Activated CD8-positive, alpha-beta memory T cell treated with anti-CD3 and anti-CD28 coated beads, Interleukin-2, amount 10 ng/mL, durations not matched to agents 7 days and 5 days (primary cell): Measurements from ENCODE around the gene MYLK2. TPM values are rescaled to one million over a fixed set of nuclear protein-coding genes. Genes with fewer than 3 reads are reported as not detected.

Source experiments
- ATAC-seq: fragments of 150-1000 bp; cut with Tn5 transposase; one replicate; pipeline ENCODE4 v1.10.0; 2021; ENCODE audit warnings: moderate library complexity
- CTCF ChIA-PET: fragments of 350-600 bp; sonication (Branson Sonifier 250); formaldehyde crosslinking; loops from one replicate; lab custom pipeline; 2021; ENCODE audit warnings: antibody characterized with exemption; lab: Charles Lee
- DNase-seq: peaks from one replicate; pipeline ENCODE4 v3.0.0-alpha.2; 2020
- H3K27ac Mint-ChIP-seq: one replicate; pipeline ENCODE4 v1.8.0; 2021; ENCODE audit warnings: mild to moderate bottlenecking, mixed read lengths
- H3K27me3 Mint-ChIP-seq: one replicate; pipeline ENCODE4 v1.8.0; 2021; ENCODE audit warnings: mixed read lengths
- H3K36me3 Mint-ChIP-seq: one replicate; pipeline ENCODE4 v1.8.0; 2021; ENCODE audit warnings: mild to moderate bottlenecking, mixed read lengths
- H3K4me1 Mint-ChIP-seq: one replicate; pipeline ENCODE4 v1.8.0; 2021; ENCODE audit warnings: mixed read lengths
- H3K4me3 Mint-ChIP-seq: one replicate; pipeline ENCODE4 v1.8.0; 2021; ENCODE audit warnings: mild to moderate bottlenecking, moderate library complexity, mixed read lengths
- H3K9me3 Mint-ChIP-seq: one replicate; pipeline ENCODE4 v1.8.0; 2022; ENCODE audit warnings: low read depth, mixed read lengths
- total RNA-seq, 2 experiments: library from RNA; stranded (reverse); gene quantifications; one replicate each; pipeline ENCODE4 v1.2.3, GENCODE V29; 2021

Gene MYLK2
- total RNA-seq, 2 experiments from 2014 or later = 0.42 to 1.2 TPM

DNA sequence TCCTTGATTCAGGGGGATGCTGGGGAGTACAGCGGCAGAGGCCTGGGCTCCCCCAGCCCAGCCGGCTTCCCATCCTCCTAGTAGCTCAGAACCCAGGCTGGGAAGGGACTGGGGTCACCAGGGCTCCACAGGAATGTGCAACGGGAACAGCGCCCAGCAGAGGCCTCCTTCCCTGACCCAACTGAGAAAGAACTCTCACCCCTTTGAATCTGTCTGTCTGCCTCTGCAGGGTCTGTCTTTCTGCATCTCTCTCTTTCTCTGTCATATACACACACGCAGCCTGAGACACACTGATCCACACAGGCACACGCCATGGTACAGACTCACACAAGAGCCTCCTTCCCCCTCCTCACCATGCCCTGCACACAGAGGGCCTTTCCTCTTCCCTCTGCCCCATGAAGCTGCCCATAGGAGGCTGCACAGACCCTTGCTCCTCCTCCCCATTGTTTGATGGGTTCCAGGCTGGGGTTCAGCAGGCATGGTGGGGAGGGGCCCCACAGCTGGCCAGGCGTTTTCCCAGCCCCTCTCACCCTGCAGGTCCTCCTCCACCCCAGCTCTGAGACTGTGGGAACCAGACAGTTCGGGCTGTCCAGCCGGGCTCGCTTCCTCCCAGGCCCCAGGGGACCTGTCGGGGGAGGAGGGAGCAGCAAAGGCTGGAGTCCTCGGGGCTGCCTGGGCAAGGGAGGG is 23.5 kb downstream of the MYLK2 start:
- Mint-ChIP-seq H3K36me3 (no peaks in the 10 kb centered on the region), H3K9me3 (no peaks in the 10 kb centered on the region), H3K4me1 (no peaks in the 10 kb centered on the region), H3K4me3 (no peak overlapping the region), H3K27me3 (peaks cover 6% of the 10 kb centered on the region), H3K27ac (no peak overlapping the region)
- CTCF ChIA-PET = interaction anchor here (1.0 to 6.8 kb wide), 3 partner anchors 10 to 109 kb away, joined by 3 to 110 read pairs (median 3); partner anchors contain the start of genes MYLK2 and PDRG1
- ATAC-seq (no peak), DNase-seq (no peak)

DNA sequence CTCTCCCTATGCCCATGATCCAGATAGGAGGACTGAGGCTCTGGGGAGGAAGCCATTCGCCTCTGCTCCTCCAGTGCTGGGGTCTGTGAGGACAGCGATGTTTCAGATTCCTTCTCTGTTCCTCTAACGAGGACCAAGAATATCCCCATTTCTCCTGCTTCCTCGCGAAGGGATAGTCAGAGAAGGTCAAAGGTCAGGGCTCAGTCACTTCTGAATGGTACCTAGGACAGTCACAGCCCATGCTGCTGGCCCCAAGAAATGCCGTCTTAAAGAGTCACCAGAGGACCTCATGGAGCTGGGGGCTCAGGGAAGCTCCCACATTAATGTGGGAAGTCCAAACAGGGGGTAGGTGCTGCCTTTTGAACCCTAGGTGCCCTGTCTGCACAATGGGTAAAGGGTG is 24.1 kb downstream of the MYLK2 start:
- Mint-ChIP-seq H3K27ac (no peak overlapping the region), H3K36me3 (no peaks in the 10 kb centered on the region), H3K9me3 (no peaks in the 10 kb centered on the region), H3K4me1 (no peaks in the 10 kb centered on the region), H3K27me3 (peaks cover 6% of the 10 kb centered on the region), H3K4me3 (no peak overlapping the region)
- ATAC-seq = no peak
- no peak for DNase-seq
- CTCF ChIA-PET = interaction anchor here (0.9 to 6.8 kb wide), 3 partner anchors 9 to 109 kb away, joined by 3 to 110 read pairs (median 3); partner anchors contain the start of genes MYLK2 and PDRG1

DNA sequence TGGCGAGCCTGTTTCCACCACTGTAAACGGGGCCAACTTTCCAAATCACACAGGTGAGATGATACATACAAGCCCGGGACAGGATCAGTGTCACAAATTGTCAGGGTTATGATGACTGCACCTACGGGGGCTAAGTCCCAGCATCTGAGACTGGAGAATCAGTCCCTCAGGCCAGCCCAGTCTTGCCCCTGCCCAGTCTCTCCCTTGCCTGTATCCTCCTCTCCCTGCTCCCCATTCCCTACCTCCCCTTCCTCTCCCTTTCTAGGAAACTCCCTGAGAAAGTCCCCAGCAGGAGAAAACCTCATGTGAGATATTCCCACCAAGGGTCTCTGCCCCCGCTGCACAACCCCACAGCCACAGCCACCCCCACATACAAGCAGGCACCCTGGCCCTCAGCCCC is 24.7 kb downstream of the MYLK2 start:
- no peaks in the 10 kb centered on the region for H3K4me1 Mint-ChIP-seq
- peak overlapping the region; percentile 17 for H3K27ac Mint-ChIP-seq
- H3K27me3 Mint-ChIP-seq = peaks cover 10% of the 10 kb centered on the region

DNA sequence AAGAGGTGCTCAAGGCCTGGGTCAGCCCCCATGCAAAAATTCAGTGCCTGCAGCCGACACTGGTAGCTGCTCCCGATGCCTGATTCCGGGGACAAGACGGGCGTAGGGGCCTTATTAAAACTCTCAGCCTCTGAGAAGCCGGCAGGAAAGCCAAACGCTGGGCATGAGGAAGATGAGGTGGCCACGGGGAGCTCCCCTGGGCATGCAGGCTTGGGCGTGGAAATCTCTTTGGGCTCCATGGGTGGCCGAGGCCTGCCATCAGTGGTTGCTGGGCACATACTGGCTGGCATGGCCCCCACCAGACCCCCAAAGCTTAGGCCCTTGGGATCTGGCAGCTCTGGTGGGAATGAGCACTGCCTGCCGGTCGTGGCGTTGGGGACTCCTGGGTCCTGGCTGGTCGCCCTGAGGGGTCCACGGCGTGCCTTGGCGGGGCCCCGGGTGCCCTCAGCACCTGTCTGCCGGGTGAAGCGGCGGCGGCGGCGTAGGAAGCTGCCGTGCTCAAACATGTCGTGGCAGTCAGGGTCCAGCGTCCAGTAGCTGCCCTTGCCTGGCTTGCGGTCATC is 25.7 kb downstream of the MYLK2 start:
- Mint-ChIP-seq H3K36me3 (no peaks in the 10 kb centered on the region), H3K9me3 (no peaks in the 10 kb centered on the region), H3K4me1 (no peaks in the 10 kb centered on the region), H3K4me3 (no peak overlapping the region), H3K27me3 (peaks cover 17% of the 10 kb centered on the region), H3K27ac (no peak overlapping the region)
- no peak for DNase-seq
- CTCF ChIA-PET = interaction anchor here (1.0 to 6.8 kb wide), 5 partner anchors 8 to 246 kb away, joined by 3 to 110 read pairs (median 4); partner anchors contain the start of gene MYLK2
- no peak for ATAC-seq

More for the DNA sequence above, 24.7 kb downstream of the MYLK2 start:
- Mint-ChIP-seq H3K9me3 (no peaks in the 10 kb centered on the region), H3K4me3 (no peak overlapping the region), H3K36me3 (no peaks in the 10 kb centered on the region)
- DNase-seq (no peak), ATAC-seq (no peak)
- CTCF ChIA-PET = interaction anchor here (0.9 to 6.8 kb wide), 3 partner anchors 9 to 108 kb away, joined by 3 to 110 read pairs (median 3); partner anchors contain the start of genes MYLK2 and PDRG1

DNA sequence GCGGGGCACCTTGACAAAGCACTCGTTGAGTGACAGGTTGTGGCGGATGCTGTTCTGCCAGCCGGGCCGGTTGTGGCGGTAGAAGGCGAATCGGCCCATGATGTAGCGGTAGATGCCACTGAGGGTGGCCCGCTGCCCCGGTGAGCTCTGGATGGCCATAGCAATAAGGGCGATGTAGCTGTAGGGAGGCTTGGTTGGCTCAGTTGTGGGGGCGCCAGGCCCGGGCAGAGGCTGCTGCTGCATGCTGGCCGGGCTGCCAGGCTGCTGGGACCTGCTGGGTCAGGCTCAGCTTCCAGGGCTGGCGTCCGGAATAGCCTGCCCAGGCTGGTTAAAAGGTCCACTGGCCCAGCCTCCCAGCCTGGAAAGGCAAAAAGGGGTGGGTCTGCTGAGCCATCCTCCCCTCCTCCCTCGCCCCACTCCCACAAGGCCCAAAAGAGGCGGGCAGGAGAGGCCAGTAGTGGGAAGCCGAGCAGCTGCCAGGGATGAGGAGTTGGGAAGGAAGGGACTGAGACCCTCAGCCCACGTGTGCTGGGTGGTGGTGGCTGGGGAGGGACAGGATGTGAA is 26.2 kb downstream of the MYLK2 start, which contains the start of gene FOXS1:
TSS of gene FOXS1 (minus strand) at position 305 of the 564 bp plus-strand sequence. CDS start at position 243, 62 bp downstream.
- CTCF ChIA-PET = interaction anchor here (1.0 to 6.8 kb wide), 7 partner anchors 8 to 245 kb away, joined by 3 to 110 read pairs (median 7); partner anchors contain the start of gene MYLK2
- Mint-ChIP-seq H3K27ac (no peak within 1 kb of the TSS), H3K9me3 (no peaks in the 10 kb centered on the region), H3K27me3 (peaks cover 22% of the 10 kb centered on the region), H3K36me3 (no peaks in the 10 kb centered on the region), H3K4me1 (no peaks in the 10 kb centered on the region), H3K4me3 (no peak within 1 kb of the TSS)
- no peak for ATAC-seq
- DNase-seq = no peak

DNA sequence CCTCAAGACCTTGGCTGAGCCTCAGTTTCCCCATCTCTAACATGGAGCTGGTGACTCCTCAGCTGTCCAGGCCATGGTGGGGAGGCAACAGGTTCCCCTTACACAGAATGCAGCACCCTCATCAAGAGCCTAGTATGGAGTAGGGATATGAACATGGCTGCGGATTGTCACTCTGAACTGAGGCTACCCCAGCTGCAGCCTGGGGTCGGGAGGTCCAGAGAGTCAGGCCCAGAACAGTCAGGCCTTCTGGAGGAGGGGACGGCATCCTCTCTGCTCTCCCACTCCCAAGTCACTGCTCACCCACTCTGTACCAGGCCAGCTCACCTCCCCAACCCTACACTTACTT is 27.6 kb downstream of the MYLK2 start:
- DNase-seq (no peak), ATAC-seq (no peak)
- CTCF ChIA-PET = interaction anchor here (0.6 to 6.8 kb wide), 27 partner anchors 8 to 957 kb away, joined by 3 to 110 read pairs (median 5); partner anchors contain the start of genes MYLK2 and PDRG1
- Mint-ChIP-seq H3K36me3 (no peaks in the 10 kb centered on the region), H3K9me3 (no peaks in the 10 kb centered on the region), H3K4me3 (no peak overlapping the region), H3K27ac (no peak overlapping the region), H3K4me1 (no peaks in the 10 kb centered on the region), H3K27me3 (peaks cover 23% of the 10 kb centered on the region)

DNA sequence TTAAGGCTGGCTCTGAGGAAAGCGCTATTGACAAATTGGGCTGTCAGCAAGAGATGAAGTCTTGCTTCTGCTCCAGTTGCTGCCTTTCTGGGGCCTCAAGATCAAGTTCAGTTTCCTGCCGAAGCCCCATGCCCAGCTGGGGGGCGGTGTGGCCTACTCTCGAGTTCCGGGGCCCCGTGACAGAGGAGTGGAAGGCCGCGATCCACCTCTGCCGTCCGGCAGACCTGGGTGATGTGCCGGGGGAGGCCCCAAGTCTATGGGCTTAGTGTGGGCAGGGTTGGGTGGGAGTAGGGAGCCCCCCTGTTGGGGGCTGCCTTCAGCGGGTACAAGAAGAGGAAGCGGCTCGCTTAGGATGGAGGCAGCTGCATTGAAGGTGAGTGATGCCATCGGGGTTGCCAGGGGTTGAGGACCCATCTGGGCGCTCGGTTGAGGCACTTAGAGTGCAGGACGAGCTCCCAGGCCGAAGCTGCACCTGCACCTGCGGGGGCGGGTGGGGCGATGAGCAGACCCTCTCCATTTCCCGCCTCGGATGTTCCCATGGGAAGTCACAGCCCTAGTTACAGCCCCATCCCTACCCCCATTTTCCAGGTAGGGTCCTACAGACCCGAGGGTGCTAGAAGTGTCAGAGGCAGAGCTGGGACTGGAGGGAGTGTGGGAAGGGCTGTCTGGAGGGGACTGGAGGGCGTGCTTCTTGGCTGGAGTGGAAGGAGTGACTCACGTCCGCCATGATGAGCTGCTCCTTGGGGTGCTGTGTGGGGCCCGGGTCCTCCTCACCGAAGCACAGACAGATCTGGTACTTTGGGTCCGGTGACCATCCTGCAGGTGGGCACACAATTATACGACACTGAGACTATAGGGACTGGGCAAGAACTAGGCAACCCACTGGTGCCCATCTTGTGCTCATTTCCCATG is 29.2 kb downstream of the MYLK2 start:
- Mint-ChIP-seq H3K27ac (no peak overlapping the region), H3K9me3 (no peaks in the 10 kb centered on the region), H3K4me1 (no peaks in the 10 kb centered on the region), H3K4me3 (no peak overlapping the region), H3K27me3 (peaks cover 23% of the 10 kb centered on the region), H3K36me3 (no peaks in the 10 kb centered on the region)
- CTCF ChIA-PET = interaction anchor here (1.9 to 6.8 kb wide), 5 partner anchors 11 to 183 kb away, joined by 6 to 110 read pairs (median 15); partner anchors contain the start of gene MYLK2
- ATAC-seq (no peak), DNase-seq (no peak)

DNA sequence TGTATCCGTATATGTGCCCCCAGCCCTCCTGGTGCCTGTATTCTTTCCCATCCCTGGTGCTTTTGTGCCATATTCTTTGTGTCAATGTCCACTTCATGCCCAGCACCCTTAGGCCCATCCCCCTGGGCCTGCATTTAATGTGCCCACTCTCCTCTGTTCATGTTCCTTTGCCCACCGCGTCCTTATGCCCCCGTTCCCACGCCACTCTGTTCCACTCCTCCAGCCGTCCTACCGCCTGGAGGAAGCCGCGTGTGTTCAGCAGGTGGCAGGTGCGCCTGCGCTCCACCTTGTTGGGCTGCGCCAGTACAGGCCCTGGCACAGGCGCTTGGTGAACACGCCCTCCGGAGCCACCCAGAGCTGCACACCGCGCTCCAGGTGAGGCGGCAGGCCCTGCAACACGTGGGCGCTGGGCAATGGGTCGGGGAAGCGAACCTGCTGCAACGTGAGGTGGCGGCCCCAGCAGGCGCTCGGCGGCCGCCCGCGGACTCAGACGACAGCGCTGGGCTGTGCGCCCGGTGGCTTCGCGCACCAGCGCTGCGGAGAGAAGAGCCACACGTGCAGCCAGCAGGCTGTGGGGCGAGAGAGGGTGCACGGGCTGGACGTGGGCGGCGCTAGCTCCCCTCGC is 30.3 kb downstream of the MYLK2 start:
- CTCF ChIA-PET = interaction anchor here (4.2 to 8.5 kb wide), 2 partner anchors 27 to 102 kb away, joined by 31 to 107 read pairs; partner anchors contain the start of gene PDRG1
- Mint-ChIP-seq H3K27me3 (peaks cover 23% of the 10 kb centered on the region), H3K4me1 (no peaks in the 10 kb centered on the region), H3K9me3 (no peaks in the 10 kb centered on the region), H3K4me3 (no peak overlapping the region), H3K36me3 (no peaks in the 10 kb centered on the region), H3K27ac (no peak overlapping the region)
- DNase-seq (no peak), ATAC-seq (no peak)

DNA sequence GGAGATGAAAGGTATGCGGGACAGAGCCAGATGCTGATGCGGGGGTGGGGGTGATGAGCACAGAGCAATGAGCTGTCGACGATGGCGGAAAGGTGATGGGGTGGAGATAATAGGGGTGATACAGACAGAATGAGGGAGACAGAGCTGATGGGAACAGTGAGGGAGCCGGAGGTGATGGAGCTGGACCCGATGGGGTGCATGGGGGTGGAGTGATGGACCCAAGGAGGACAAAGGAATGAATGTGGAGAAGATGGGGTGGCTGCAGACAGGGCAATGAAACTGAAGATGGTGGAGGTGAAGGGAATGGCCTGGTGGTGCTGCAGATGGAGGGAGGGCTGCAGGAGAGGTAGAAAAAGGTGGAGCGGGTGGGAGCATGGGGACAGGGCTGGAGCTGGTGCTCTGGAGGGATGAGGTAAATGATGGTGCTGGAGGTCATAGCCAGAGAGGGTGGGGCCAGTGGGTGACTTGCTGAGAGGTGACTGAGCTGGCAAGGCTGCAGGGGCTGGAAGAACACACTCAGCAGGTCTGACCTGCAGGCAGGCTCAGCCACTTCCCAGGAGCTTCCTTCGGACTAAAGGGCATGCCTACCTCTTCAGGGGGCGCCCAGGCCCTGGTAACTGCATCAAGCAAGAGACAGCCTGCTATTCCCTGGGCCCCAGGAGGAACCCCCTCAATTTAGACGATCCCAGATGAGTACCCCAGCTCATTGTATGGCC is 32.2 kb downstream of the MYLK2 start:
- H3K4me3 Mint-ChIP-seq = no peak overlapping the region
- no peaks in the 10 kb centered on the region for H3K36me3 Mint-ChIP-seq
- CTCF ChIA-PET = interaction anchor here (0.7 to 8.5 kb wide), 13 partner anchors 9 to 1388 kb away, joined by 3 to 107 read pairs (median 7); partner anchors contain the start of gene PDRG1
- ATAC-seq (no peak), DNase-seq (no peak)
- no peak overlapping the region for H3K27ac Mint-ChIP-seq
- H3K27me3 Mint-ChIP-seq = peaks cover 23% of the 10 kb centered on the region
- H3K9me3 Mint-ChIP-seq = no peaks in the 10 kb centered on the region
- no peaks in the 10 kb centered on the region for H3K4me1 Mint-ChIP-seq

DNA sequence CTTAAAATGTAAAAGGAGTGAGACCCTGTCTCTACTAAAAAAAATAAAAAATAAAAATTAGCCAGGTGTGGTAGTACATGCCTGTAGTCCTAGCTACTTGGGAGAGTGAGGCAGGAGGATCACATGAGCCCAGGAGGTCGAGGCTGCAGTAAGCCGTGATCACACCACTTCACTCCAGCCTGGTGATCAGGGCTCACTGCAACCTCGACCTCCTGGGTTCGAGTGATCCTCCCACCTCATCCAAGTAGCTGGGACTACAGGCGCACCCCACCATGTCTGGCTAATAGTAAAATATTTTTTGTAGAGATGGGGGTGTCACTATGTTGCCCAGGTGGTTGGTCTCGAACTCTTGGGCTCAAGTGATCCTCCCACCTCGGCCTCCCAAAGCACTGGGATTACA is 34.3 kb downstream of the MYLK2 start:
- no peak overlapping the region for H3K27ac Mint-ChIP-seq
- peaks cover 1% of the 10 kb centered on the region for H3K4me1 Mint-ChIP-seq
- no peak overlapping the region for H3K4me3 Mint-ChIP-seq
- DNase-seq = no peak
- ATAC-seq = no peak
- H3K27me3 Mint-ChIP-seq = peaks cover 29% of the 10 kb centered on the region
- H3K36me3 Mint-ChIP-seq = no peaks in the 10 kb centered on the region
- H3K9me3 Mint-ChIP-seq = no peaks in the 10 kb centered on the region
- CTCF ChIA-PET = interaction anchor here (1.2 to 8.5 kb wide), 25 partner anchors 9 to 799 kb away, joined by 3 to 107 read pairs (median 5); partner anchors contain the start of genes HCK and PDRG1

DNA sequence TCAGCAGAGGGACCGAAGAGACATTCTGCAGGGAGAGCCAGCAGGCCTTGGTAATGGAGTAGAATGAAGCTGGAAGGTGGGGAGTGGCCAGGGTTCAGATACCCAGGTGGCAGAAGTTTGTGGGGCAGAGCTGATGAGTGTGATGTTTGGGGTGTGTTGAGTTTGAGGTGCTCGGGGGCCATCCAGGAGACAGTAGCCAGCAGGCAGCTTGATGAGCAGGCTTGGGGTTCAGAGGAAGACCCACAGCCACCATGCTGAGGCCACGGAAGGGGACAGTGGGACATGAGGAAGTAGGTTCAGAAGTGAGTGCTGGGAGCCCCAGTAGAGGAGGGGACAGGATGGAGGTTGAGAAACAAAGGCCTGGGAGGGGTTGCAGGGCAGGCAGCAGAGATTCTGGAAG is 37.4 kb downstream of the MYLK2 start:
- no peaks in the 10 kb centered on the region for H3K36me3 Mint-ChIP-seq
- H3K27me3 Mint-ChIP-seq = peaks cover 26% of the 10 kb centered on the region
- no peak for ATAC-seq
- DNase-seq = no peak
- peaks cover 6% of the 10 kb centered on the region for H3K4me1 Mint-ChIP-seq
- H3K27ac Mint-ChIP-seq = no peak overlapping the region
- H3K9me3 Mint-ChIP-seq = no peaks in the 10 kb centered on the region
- no peak overlapping the region for H3K4me3 Mint-ChIP-seq
- CTCF ChIA-PET = interaction anchor here (0.9 to 8.5 kb wide), 4 partner anchors 10 to 175 kb away, joined by 7 to 107 read pairs (median 16); partner anchors contain the start of gene PDRG1
